Nephron progenitor cell (in vitro differentiated cells): ENCODE results near the gene MRPL49.

ENCODE experiments used
- DNase-seq: peaks from one replicate; pipeline ENCODE4 v3.0.0; 2021
- H3K27ac Mint-ChIP-seq: 2 replicates; pipeline ENCODE4 v1.8.0; 2021; ENCODE audit warnings: mild to moderate bottlenecking, moderate library complexity, mixed read lengths
- H3K27me3 Mint-ChIP-seq: 2 replicates; pipeline ENCODE4 v1.8.0; 2021; ENCODE audit warnings: mild to moderate bottlenecking, low read depth, mixed read lengths; ENCODE audit not compliant: poor library complexity
- H3K36me3 Mint-ChIP-seq: 2 replicates; pipeline ENCODE4 v1.8.0; 2021; ENCODE audit warnings: low read depth, mixed read lengths
- H3K4me1 Mint-ChIP-seq: 2 replicates; pipeline ENCODE4 v1.8.0; 2021; ENCODE audit warnings: mixed read lengths
- H3K4me3 Mint-ChIP-seq: 2 replicates; pipeline ENCODE4 v1.8.0; 2021; ENCODE audit warnings: mild to moderate bottlenecking, moderate library complexity, mixed read lengths
- H3K9me3 Mint-ChIP-seq: 2 replicates; pipeline ENCODE4 v1.8.0; 2021; ENCODE audit warnings: mild to moderate bottlenecking, moderate library complexity, mixed read lengths
- TF ChIP-seq, protein P1 (sequence below): fragments of 200-600 bp; sonication (generic); IDR thresholded peaks from 2 replicates; pipeline ENCODE4 v1.5.0; 2021; ENCODE audit warnings: antibody characterized with exemption

MRPL49 gene

DNA sequence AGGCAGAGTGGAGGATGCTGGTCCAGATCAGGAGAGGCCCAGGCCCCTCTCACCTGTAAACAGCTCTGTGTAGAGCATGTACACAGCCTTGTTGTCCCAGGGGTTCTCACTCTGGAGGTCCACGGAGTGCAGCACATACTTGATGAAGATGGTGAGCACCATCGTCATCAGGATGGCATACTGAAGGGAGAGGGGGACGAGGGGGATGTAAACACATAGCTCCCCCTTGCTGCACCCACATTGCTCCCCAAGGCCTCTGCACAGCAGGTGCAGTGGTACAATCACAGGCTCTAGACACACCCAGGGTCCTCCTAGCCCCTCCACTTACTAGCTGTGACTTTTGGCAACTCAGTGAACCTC is 9.3 kb downstream of the MRPL49 start:
- Mint-ChIP-seq H3K9me3 (no peaks in the 10 kb centered on the region), H3K4me3 (no peak overlapping the region), H3K27me3 (no peaks in the 10 kb centered on the region), H3K27ac (peak overlapping the region; percentile 71), H3K4me1 (peaks cover 28% of the 10 kb centered on the region), H3K36me3 (peaks cover 17% of the 10 kb centered on the region)
- TF ChIP-seq, protein P1, sequence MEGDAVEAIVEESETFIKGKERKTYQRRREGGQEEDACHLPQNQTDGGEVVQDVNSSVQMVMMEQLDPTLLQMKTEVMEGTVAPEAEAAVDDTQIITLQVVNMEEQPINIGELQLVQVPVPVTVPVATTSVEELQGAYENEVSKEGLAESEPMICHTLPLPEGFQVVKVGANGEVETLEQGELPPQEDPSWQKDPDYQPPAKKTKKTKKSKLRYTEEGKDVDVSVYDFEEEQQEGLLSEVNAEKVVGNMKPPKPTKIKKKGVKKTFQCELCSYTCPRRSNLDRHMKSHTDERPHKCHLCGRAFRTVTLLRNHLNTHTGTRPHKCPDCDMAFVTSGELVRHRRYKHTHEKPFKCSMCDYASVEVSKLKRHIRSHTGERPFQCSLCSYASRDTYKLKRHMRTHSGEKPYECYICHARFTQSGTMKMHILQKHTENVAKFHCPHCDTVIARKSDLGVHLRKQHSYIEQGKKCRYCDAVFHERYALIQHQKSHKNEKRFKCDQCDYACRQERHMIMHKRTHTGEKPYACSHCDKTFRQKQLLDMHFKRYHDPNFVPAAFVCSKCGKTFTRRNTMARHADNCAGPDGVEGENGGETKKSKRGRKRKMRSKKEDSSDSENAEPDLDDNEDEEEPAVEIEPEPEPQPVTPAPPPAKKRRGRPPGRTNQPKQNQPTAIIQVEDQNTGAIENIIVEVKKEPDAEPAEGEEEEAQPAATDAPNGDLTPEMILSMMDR = no peak
- DNase-seq = no peak

- no peak for DNase-seq
- Mint-ChIP-seq H3K4me3 (no peak overlapping the region), H3K9me3 (no peaks in the 10 kb centered on the region), H3K36me3 (peaks cover 16% of the 10 kb centered on the region), H3K4me1 (peaks cover 33% of the 10 kb centered on the region), H3K27ac (no peak overlapping the region), H3K27me3 (peaks cover 2% of the 10 kb centered on the region)
- TF ChIP-seq, protein P1 = no peak
These were observed 9.7 kb downstream of the MRPL49 start for GRCh38 chr11:65131895-65132237.

DNA sequence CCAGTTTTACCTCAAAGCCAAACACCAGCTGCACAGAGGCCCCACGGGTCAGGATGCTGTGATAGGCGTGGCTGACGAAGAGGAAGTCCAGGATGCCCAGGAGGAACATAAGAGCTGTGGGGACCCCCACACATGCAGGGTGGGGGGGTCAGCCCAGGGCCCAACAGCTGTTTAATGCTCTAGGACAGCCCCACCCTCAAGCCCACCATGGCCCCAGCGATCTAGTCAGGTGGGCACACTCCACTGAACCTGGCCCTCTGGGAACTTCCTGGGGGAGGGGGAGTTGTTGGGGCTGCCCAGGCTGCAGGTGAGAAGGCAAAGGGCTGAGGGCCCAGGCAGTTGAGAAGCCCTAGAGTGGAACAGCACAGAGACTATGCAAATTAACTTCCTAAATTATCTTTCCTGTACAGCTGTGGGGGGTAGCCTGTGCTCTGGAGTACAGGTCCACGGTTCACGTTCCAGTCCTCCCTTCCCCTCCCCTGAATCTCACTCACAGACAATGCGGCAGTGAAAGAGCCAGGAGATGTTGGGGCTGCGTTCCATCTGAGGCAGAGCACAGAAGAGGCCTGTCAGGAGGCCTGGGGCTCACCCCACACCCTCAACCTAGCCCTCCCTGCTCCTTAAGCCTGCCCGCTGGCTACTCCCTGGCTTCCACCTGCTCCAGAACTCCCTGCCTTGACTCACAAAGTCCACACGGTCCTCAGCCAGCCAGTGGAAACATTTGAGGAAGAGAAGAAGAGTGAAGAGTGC is 10.3 kb downstream of the MRPL49 start:
- Mint-ChIP-seq H3K27me3 (peaks cover 5% of the 10 kb centered on the region), H3K4me3 (peak overlapping the region; percentile 99), H3K27ac (no peak overlapping the region), H3K9me3 (no peaks in the 10 kb centered on the region), H3K4me1 (peaks cover 39% of the 10 kb centered on the region), H3K36me3 (peaks cover 10% of the 10 kb centered on the region)
- DNase-seq = no peak
- TF ChIP-seq, protein P1 = no peak

DNA sequence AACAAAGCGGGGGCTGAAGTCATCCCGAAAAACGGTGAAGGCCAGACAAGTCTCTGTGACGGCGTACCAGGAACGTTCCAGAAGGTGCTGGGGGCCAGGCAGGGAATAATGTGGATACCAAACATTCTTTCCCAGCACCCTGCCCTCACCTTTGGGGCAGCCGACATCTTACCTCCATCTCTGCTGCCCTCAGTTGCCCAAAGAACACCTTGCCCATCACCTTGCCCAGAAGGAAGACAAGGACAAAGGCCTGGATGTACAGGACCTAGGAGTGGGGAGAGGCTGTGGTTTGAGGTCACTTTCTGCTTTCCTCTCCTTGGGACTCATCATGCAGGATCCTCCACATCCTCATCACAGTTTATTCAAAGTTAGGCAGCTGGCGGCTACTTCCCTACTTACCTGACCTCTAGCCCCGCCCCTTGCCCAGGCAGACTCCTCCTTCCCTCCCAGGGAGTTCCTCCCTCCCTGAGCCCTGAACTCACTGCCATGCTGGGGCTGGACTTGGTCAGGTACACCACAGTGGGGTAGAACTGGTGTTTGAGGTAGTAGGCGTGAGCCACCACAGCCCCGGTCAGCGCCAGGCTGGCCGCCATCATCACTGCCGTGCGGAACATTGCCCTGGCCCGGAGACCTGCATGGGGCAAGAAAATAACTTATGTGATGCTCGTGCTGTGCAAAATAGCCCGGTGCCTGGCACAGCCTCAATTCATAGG is 11.0 kb downstream of the MRPL49 start:
- DNase-seq = no peak
- H3K9me3 Mint-ChIP-seq = no peaks in the 10 kb centered on the region
- peaks cover 7% of the 10 kb centered on the region for H3K36me3 Mint-ChIP-seq
- peaks cover 9% of the 10 kb centered on the region for H3K27me3 Mint-ChIP-seq
- peak overlapping the region; percentile 99 for H3K4me3 Mint-ChIP-seq
- peak overlapping the region; percentile 100 for H3K27ac Mint-ChIP-seq
- TF ChIP-seq, protein P1 = no peak
- H3K4me1 Mint-ChIP-seq = peaks cover 42% of the 10 kb centered on the region

GRCh38 chr11:65133724-65134123 is 11.6 kb downstream of the MRPL49 start:
- peaks cover 7% of the 10 kb centered on the region for H3K36me3 Mint-ChIP-seq
- no peak for DNase-seq
- peaks cover 15% of the 10 kb centered on the region for H3K27me3 Mint-ChIP-seq
- TF ChIP-seq, protein P1 = no peak
- no peaks in the 10 kb centered on the region for H3K9me3 Mint-ChIP-seq
- H3K4me3 Mint-ChIP-seq = peak overlapping the region; percentile 99
- peaks cover 42% of the 10 kb centered on the region for H3K4me1 Mint-ChIP-seq
- H3K27ac Mint-ChIP-seq = peak overlapping the region; percentile 100
